ENCODE data around the gene SCRN2. TPM values are rescaled to one million over a fixed set of nuclear protein-coding genes. Genes with fewer than 3 reads are reported as not detected.

SCRN2 gene
- total and polyA plus RNA-seq, 2 donors (not counting 3 experiments of a cell fraction or from before 2014, with no cell fraction given), result 31.7 to 48.9 TPM

DNA sequence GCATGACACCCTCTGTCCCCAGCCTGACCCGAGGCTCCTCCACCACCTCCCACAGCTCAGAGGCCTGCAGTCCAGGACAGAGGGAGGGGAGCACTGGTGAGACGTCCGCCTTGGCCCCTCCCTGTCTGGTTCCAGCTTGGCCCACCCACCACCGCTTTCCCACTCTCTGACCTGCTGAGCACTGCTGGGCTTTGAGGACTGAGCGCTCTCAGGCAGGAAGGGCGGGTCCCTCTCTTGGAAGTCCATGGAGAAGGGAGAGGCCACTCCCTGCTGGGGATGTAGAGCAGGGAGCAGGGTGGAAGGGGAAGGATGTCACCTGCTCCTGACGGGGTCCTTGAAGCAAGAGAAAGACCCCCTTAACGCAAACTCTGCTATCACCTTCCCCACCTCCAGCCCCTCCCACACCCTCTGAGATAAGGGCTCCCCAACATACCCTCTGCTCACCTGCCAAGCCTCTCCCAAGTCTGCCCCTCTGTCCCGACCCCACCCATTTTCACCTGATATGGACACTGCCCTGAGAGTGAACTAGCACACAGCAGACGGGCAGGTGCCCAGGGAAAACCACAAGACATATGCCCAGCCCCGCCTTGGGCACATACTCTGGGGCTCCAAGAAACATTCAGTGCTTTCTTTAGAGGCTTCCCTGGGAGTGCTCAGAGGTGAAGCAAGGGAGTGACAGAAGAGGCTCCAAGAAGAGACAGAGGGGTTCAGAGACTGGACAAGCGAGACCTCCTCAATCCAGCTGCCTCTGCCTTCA is 20.9 kb downstream of the SCRN2 start:
- Histone ChIP-seq H4K20me1 (replicated peaks; ENCODE audit: control insufficient read depth, extremely low read depth, insufficient read depth, low read length) (no peaks in the 10 kb centered on the region), H3K27me3 (ENCODE audit: control insufficient read depth in 2 of 2, insufficient read depth in 2 of 2, low read length in 2 of 2) (no peaks in the 10 kb centered on the region), H3K9ac (replicated peaks; ENCODE audit: extremely low read depth, insufficient read depth, low read length) (no peak overlapping the region), H3K27ac (ENCODE audit: insufficient read depth, low read depth, low read length) (no peak overlapping the region), H3K9me1 (replicated peaks; ENCODE audit: control insufficient read depth, extremely low read depth, insufficient read depth, low read length) (no peaks in the 10 kb centered on the region), H3K4me1 (ENCODE audit: control insufficient read depth, extremely low read depth, insufficient read depth, low read length) (peaks cover 17% of the 10 kb centered on the region), H3K4me2 (ENCODE audit: insufficient read depth, low read length) (peak overlapping the region; percentile 60), H2AFZ (ENCODE audit: low read depth, low read length) (no peak overlapping the region), H3K4me3 (replicated peaks in 1 of 3; ENCODE audit: insufficient read depth in 1 of 3, low read depth in 1 of 3, low read length in 3 of 3) (no peak overlapping the region), H3K36me3 (ENCODE audit: control insufficient read depth in 2 of 2, extremely low read depth in 1 of 2, insufficient read depth in 2 of 2, low read length in 2 of 2) (peaks cover 3 to 37% of the 10 kb centered on the region in 2 experiments), H3K79me2 (ENCODE audit: control insufficient read depth, insufficient read depth, low read length) (peaks cover 9% of the 10 kb centered on the region), H3K9me3 (replicated peaks; ENCODE audit: control insufficient read depth, insufficient read depth, low read length) (no peaks in the 10 kb centered on the region)
- dilution Hi-C loops (cut with MboI; ENCODE audit: extremely low pct_ligation_motif_present, low sequenced_read_pairs), result no loop called here
- ChIA-PET POLR2A (no interaction called here), CTCF (no interaction called here)
- FAIRE-seq (no peak), DNase-seq (ENCODE audit: low read depth, low spot score) (no peak)
- intact Hi-C loops (cut with micrococcal nuclease), result no loop called here
- no TSS peak for BruUV-seq (replicated peaks)
- no peak for TF ChIP-seq POLR2A (IDR thresholded peaks at IDR 0.05; ENCODE audit: low read depth, low read length)
- TF ChIP-seq, protein P1, sequence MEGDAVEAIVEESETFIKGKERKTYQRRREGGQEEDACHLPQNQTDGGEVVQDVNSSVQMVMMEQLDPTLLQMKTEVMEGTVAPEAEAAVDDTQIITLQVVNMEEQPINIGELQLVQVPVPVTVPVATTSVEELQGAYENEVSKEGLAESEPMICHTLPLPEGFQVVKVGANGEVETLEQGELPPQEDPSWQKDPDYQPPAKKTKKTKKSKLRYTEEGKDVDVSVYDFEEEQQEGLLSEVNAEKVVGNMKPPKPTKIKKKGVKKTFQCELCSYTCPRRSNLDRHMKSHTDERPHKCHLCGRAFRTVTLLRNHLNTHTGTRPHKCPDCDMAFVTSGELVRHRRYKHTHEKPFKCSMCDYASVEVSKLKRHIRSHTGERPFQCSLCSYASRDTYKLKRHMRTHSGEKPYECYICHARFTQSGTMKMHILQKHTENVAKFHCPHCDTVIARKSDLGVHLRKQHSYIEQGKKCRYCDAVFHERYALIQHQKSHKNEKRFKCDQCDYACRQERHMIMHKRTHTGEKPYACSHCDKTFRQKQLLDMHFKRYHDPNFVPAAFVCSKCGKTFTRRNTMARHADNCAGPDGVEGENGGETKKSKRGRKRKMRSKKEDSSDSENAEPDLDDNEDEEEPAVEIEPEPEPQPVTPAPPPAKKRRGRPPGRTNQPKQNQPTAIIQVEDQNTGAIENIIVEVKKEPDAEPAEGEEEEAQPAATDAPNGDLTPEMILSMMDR (IDR thresholded peaks at IDR 0.05; ENCODE audit: extremely low read depth in 1 of 2, insufficient read depth in 1 of 2, low read depth in 1 of 2, low read length in 2 of 2), result no peak
- TF ChIP-seq JUN (IDR thresholded peaks at IDR 0.05; ENCODE audit: borderline replicate concordance, insufficient read depth, insufficient read length, low read depth), result no peak
- TF ChIP-seq POLR2AphosphoS5 (IDR thresholded peaks at IDR 0.05; ENCODE audit: insufficient read depth, low read depth, low read length), result no peak
- TF ChIP-seq GATA2 (IDR thresholded peaks at IDR 0.05; ENCODE audit: insufficient read depth, insufficient read length, low read depth, low read length), result no peak
- TF ChIP-seq EZH2 (IDR thresholded peaks at IDR 0.05; ENCODE audit: borderline replicate concordance, low read depth, low read length, severe bottlenecking), result no peak
- no peak for TF ChIP-seq MAX (IDR thresholded peaks at IDR 0.05; ENCODE audit: insufficient read depth, insufficient read length)
- no peak for TF ChIP-seq FOS (IDR thresholded peaks at IDR 0.05; ENCODE audit: borderline replicate concordance, insufficient read depth, low read length)
- no peak for TF ChIP-seq MYC (IDR thresholded peaks at IDR 0.05; ENCODE audit: low read depth, low read length)

All from endothelial cell of umbilical vein (primary cell).